NCI-H2171 treated with DMSO at 0.1 percent for 48 hours (cell line): ENCODE measurements around the gene CHST8.

Experiments used
- DNase-seq: peaks from one replicate; lab custom pipeline; 2025; lab: John Stamatoyannopoulos, UW

CHST8 gene

DNA sequence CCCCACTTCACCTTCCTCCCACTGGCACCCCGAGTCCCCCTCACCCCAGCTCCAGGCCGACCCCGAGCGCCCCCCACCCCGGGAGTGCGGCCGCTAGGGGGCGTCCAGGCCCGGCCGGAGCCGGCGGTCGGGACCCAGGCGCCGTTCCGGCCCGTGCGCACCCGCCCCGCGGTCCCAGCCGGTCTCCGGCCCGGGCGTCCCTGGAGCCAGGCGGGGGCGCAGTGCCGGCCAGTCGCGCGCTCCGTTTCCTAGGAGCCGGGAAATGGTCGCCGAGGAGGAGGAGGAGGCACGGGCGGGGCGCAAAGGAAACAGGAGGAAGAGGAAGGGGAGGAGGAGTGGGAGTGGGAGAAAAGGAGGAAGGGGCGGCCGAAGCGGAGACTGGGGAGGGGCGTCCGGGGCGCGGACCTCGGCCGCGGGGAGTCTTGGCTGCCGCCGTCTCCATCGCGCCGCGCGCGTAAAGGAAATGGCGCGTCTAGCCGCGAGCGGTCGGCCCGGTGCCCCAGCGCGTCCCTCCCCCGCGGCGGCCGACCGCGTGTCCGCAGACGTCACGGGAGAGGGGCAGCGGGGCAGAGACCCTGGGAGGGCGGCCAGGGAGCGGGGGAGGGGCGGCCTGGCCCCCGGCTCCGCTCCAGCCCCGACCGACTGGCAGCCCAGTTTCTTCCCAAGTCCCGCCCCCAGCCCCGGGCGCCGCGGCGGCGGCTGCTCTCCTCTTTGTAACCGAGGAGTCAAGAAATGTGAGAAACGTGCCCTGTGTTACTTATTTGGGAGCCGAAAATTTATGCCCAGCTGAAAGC lies 173.8 kb downstream of the CHST8 start:
- peak; percentile 64 for DNase-seq

DNA sequence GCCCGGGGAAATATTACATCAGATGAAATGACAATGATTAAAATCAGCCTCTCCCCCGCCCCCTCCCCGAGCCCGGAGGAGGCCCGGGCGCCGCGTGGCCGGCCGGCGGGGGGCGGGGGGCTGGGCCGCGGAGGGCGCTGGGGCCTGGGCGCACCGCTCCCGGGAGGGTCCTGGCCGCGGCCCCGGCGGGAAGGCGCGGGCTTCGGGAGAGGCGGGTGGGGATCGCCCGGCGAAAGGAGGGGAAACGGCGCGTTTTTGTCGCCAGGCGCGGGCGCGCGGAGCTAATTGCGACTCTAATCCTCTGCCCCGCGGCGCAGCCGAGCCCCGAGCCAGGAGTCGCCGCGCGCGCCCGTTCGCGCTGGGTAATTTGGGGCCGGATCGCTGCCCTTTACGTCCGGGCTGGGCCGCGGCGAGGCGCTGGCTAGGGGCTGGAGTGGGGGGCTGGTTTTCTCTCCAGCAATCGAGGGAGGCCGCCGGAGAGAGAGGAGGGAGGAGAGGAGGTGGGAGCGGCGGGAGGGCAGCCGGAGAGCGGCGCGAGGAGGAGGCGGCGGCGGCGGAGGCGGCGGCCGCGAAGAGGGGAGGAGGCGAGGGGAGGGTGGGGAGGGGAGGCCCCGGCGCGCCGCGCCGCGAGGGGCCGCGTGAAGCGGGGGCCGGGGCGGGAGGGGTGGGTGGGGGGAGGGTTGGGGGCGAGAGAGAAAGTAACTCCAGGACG lies 174.6 kb downstream of the CHST8 start, which contains the start of gene KCTD15:
Gene KCTD15, plus strand, starts transcription at position 707 of the 712 bp plus-strand sequence. CDS start 3,585 bp downstream, outside the sequence.
- peak; percentile 42 for DNase-seq

DNA sequence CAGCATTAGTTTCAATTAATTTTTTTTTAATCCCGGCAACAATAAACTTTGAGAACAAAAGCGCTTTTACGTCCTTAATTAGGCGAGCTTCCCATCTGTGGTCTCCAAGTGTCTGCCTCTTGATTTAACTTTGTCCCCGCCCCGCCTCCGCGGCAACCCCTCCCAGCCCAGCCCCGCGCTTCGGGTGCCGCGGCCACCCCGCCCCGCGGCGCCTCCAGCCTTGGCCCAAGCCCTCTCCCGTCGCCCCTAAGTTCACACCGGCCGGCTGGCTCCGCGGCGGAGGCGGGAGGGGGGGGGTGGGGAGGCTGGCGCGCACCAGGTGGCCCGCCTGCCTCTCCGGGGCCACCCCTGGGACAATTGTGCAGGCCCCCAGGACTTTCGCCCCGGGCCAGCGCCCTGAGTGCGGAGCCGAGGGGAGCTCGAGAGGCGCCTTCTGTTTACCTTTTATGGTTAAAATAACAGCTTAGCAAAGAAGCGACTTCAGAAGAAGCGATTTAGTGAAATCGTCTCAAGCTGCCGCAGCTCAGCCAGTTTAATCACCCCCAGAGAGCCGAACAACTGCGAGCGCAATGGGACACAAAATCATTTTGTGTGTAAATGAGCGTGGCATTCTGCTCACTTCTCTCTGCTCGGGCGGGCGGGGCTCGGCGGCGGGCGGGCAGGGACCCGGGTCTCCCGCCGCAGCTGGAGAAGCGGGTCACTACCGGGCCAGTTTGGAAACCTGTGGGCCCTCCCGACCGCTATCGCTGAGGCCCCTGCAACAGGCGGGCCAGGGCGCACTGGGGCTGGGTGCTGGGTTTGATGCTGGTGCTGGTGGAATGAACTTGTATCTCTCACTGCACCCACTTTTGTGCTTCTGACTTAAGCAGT lies 176.3 kb downstream of the CHST8 start:
- no peak for DNase-seq

DNA sequence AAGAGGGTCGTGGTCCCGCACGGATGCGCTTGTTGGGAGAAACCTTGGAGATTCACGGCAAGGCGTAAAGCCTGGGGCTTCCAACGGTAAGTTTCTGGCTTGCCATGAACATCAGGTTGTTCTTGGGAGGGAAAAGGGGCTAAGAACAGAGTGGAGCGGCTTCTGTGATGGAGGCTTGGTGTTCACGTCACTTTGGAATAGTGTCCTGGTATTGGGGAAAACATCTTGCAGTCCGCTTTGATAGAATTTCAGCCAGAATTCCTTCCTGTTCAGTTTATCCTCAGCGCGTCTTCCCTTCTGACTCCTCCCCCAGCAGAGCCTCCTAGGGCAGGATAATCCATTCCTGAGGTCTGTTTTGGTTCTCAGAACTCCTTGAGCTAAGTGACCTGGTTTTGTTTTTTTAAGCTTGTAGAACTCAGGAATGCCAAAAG lies 176.9 kb downstream of the CHST8 start:
- no peak for DNase-seq

DNA sequence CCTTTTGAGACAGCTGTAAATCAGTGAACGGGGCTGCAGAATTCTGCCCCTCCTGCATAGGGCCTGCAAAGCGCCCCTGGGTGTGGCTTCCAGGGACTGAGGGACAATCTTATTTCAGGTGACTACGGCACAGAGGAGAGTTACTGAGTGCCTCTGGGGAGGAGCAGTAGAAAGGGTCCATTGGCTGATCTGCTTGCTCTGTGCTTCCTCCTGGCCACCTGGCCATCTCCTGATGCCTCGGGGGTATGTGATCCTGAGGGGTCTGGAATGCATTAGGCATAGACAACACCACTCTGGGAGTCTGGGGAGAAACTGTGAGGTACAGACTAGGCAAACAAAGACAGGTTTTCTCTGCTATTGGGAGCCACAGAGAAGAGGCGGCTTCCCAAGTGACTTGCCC lies 177.7 kb downstream of the CHST8 start:
- no peak for DNase-seq

DNA sequence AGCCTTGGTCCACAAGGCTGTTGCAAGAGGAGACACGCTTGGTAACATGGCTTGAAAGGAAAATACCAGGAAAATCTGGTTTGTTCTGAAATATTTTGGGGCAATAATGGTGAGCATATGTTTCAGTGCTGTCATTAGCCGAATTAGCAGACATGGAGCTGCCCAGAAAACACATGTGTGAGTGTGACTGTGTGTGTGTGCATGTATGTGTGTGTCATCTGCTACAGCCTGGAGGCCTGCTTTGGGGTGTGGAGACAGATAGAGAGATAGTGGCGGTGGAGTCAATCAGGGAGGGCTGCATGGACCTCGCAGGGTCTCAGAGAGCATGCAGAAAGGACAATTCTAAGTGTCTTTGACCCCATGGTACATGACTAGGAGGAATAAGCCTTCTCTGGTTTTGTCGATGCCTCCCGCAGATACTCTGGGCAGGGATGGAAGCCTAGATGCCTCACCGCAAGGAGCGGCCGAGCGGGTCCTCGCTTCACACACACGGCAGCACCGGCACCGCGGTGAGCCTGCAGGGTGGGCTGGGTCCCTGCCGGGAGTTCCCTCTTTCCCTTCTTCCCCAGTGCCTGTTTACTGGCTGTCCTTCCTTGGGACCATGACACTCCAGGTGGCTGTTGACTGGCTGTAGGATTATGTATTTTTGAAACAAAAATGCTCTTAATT lies 178.4 kb downstream of the CHST8 start:
- DNase-seq, result no peak

DNA sequence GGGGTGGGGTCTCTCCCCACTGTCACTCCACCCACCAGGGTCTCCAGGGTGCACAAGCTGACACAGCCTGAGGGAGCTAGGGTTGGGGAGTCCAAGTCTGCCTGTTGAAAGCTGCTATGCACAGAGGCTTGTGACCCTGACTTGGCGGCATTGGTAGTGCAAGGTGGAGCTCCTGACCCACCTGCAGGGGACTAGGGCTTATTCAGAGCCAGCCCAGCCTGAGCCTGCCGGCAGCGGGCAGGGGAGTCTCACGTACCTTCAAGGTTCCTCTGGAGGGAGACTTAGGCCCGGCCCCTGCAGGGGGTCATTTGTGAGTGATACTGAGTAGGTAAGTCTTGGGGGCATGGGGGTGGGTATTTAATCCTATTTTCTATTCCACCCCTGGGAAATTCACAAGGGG lies 179.7 kb downstream of the CHST8 start:
- no peak for DNase-seq

DNA sequence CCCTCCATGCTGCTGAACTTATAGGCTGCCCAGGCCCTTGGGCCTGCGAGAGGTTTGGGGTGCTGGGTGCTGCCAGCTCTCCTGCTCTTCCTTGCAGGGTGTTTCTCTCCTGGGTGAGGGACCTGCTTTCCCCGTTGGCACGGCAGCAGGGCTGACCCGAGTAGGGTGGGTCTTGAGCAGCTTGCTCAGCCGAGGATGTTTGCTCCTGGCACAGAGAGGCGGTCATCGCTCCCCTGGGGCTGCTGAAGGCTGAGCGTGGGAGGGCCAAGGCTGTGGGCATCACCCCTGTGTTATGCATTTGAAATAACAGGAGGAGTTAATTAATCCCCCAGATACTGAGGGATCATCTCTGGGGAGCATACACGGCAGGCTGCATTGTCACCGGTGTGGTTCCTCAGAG lies 180.2 kb downstream of the CHST8 start:
- no peak for DNase-seq

DNA sequence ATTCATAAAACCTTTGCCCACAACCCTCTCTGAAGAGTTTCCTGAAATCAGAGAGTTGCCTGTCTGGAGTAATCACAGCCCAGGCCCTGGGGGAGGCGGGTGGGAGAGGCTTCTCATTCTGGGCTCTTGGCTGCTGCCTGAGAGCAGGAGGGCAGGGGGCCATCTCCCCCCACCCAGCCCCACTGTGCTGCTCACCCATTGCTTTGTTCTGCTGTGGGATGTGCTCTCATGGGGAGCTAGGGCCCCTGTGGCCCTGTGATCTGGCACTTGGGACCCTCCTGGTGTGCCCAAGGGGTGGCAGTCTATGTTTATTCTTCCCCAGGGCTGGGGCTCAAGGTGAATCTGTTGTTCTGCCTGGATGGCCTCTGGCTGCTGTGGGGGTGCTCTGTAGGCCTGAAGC lies 181.0 kb downstream of the CHST8 start:
- no peak for DNase-seq

GRCh38 chr19:33803383-33803782 lies 181.6 kb downstream of the CHST8 start:
- DNase-seq, result no peak

- no peak for DNase-seq
Measured at GRCh38 chr19:33804021-33804799, 182.5 kb downstream of the CHST8 start.

DNA sequence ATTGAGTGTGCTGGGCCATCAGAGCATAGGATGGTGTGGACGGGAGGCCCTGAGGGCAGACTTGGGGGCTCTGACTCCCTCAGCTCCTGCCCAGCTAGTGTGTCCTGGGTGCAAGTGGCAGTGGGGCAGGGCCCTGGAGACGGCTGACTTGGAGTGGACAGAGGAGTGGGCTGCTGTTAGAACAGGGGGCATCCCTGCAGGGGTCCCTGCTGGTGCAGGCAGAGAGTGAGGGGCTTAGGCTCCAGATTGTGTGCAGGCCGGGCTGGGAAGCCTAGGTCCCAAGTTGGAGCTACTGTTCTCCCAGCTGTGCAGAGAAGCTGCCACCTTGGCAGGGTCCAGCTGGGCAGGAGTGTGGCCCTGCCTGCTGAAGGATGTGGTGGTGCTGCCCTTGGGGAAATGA lies 183.6 kb downstream of the CHST8 start:
- DNase-seq, result no peak

DNA sequence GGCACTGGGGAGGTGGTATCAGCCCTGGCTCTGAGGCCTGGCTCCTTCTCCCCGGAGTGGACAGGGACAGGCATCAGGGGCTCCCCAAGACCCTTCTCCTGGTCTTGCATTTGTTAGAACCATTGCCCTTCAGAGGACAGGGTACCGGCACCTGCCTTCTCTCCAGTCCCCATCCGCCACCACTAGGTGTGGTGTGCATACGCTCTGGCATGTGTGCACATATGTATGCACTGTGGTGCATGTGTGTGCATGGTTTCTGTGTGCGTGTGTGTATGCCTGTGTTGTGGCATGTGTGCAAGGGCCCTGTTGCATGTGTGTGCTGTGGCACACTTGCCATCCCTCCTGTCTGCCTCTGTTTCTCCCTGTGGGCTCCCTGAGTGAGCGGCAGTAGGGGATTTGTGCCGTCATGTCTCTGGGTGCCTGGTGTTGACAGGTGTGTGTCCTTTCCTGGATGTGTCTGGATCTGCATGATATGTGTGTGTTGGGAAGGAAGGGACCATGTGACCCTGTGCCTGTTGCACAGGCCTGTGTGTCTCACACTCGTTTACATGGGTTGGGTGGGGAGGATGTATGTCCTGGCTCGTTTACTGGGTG lies 184.2 kb downstream of the CHST8 start:
- no peak for DNase-seq

GRCh38 chr19:33806434-33806881 lies 184.7 kb downstream of the CHST8 start:
- DNase-seq, result no peak

DNA sequence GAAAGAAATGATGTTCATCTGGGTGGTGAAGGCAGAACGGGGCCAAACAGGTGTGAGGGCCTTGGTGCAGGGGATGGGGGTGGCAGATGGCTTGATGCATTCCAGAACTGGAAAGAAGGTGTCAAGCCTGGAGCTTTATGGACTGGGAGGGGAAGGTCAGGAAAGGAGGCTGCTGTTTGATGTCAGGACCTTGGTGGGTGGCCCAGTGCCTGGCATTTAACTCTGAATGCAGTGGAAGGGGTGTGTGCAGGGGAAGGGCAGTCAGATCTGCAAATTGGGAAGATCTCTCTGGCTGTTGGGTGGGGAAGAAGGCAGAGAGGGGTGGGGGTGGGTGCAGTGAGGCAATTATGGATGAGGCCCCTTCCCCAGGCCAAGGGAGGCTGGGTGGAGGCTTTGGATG lies 186.6 kb downstream of the CHST8 start:
- DNase-seq, result no peak

- no peak for DNase-seq
Measured at GRCh38 chr19:33809960-33810359, 188.2 kb downstream of the CHST8 start.

GRCh38 chr19:33810821-33811220 lies 189.1 kb downstream of the CHST8 start:
- DNase-seq, result no peak

- no peak for DNase-seq
Measured at GRCh38 chr19:33811246-33811645, 189.5 kb downstream of the CHST8 start.

DNA sequence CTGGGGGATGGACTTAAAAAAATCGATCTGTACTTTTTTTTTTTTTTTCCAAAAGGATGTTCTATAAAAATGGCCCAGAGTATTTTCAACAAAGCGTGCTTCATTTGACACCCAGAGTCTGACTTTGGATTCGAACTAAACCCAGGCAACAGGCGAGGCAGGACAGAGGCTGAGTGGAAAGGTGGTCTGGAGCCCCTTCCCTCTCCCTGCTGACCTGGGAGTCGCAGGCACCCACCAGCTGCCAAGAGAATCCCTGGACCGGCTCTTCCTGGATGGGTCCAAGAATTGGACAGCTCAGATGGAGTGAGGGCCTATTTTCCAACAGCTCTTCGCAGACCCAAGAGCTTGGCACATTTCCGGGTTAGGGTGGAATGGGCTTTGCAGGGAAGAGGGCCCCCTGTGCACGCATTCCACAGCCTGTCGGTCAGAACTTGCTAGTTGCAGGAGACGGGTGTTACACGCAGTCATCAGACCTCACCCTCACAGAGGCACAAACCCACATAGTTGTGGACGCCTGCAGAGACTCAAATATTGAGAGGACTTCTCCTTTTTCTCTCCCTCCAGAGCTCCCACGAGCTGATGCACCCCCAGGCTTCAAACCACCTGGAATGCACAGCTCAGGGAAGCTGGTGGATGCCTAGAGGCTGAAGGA lies 190.1 kb downstream of the CHST8 start:
- DNase-seq, result no peak
